Thyroid gland (tissue), 4 donors: ENCODE data around the gene TMEM254.
"Not testable (repeated sequence)": the region's sequence is repeated elsewhere in the genome, so short reads cannot be mapped to it uniquely, and the experiment has no call there.

Experiments used
- CTCF ChIP-seq, 6 experiments: fragments of 200-600 bp in 3 of 6; fragments of 450-650 bp in 3 of 6; sonication (generic) in 3 of 6; IDR thresholded peaks; one replicate each; pipeline ENCODE4 v1.5.1; 2016 to 2019; ENCODE audit warnings: antibody characterized with exemption in 6 of 6, mild to moderate bottlenecking in 2 of 6, inconsistent platforms in 1 of 6, moderate library complexity in 1 of 6
- POLR2A ChIP-seq, 2 donors: fragments of 450-650 bp; IDR thresholded peaks; one replicate each; pipeline ENCODE4 v1.6.1; 2017; ENCODE audit warnings: antibody characterized with exemption in 2 of 2, mild to moderate bottlenecking in 2 of 2, moderate library complexity in 1 of 2

- not testable (repeated sequence) for TF ChIP-seq CTCF, POLR2A (IDR thresholded peaks at IDR 0.05)
These were observed 20.8 kb downstream of the TMEM254 start for GRCh38 chr10:80099295-80099694.
